NCI-H69 (cell line): ENCODE data around the gene AK1.
"Not testable (repeated sequence)": the region's sequence is repeated elsewhere in the genome, so short reads cannot be mapped to it uniquely, and the experiment has no call there.

Source experiments
- DNase-seq: peaks from one replicate; lab custom pipeline; 2025; lab: John Stamatoyannopoulos, UW

The AK1 gene

DNA sequence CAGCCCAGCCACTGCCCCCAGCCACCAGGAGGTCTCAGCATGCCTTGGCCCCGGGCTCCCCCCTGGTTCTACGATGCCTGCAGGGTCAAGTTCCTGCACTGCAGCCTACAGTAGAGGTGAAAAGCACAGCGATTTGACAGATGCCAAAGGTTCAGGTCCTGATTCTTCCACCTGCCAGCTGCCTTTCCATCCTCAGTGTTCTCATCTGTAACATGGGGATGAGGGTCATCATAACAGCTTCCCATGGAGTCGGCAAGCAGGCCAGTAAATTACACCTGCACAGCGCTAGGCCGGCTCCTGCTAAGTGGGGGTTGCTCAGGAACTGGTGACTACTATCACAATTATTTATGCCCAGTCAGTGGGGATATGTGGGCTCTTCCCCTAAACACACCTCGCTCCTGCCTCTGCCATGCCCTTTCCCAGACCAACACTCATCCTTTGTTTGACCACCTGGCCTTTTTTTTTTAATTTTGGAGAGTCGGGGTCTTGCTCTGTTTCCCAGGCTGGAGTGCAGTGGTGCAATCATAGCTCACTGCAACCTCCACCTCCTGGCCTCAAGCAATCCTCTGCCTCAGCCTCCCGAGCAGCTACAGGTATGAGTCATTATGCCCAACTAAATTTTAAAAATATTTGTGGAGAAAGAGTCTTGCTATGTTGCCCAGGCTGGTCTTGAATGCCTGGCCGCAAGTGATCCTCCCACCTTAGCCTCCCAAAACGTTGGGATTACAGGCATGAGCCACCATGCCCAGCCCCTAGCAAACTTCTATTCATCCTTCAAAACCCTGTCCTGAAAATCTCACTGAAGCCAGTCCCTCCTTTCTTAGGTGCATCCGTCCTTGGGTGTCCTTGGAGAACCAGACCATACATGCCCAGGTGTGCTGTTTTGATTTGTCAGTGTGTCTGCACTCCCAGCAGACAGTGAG lies 29.4 kb downstream of the AK1 start:
- DNase-seq, result no peak

DNA sequence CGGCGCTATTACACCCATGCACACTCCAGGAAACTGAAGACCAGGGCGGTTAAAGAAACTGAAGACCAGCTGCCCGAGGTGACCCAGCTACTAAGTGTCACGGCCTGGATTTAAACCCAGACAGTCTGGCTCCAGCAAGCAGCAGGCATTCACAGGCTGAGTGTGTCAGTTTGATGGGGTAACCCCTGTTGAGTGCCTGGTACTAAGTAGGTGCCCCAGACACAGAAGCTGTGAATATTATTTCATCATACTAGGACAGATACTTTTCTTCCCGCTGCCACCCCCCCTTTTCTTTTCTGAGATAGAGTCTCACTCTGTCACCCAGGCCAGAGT lies 30.3 kb downstream of the AK1 start:
- peak; percentile 71 for DNase-seq

GRCh38 chr9:127846443-127847177 lies 30.9 kb downstream of the AK1 start:
- DNase-seq, result no peak

GRCh38 chr9:127845619-127846018 lies 31.9 kb downstream of the AK1 start:
- not testable (repeated sequence) for DNase-seq

DNA sequence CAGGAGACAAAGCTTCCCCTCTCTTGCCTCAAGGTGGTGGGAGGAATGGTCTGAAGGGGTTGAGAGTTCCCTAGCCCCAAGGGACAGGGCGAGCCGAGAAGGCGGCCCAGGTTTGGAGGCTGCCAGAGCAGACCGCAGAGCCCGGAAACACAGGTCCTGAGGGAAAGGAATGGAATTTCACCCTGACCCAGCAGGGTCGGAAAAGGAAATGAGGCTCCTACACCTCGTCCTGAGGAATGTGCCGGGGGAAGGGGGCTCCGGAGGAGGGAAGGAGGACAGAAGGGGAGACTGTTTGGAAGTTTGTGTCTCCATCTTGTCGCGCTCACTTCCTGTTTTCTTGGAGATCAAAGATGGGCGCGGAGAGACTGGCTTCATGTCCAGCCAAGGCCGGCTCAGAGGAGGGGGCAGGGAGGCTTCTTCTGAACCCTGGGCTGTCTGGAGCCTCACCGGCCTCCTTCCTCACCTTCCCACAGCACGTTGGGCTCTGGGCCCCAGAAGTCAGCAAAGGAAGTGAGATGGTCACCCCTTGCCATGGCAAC lies 32.6 kb downstream of the AK1 start:
- no peak for DNase-seq

DNA sequence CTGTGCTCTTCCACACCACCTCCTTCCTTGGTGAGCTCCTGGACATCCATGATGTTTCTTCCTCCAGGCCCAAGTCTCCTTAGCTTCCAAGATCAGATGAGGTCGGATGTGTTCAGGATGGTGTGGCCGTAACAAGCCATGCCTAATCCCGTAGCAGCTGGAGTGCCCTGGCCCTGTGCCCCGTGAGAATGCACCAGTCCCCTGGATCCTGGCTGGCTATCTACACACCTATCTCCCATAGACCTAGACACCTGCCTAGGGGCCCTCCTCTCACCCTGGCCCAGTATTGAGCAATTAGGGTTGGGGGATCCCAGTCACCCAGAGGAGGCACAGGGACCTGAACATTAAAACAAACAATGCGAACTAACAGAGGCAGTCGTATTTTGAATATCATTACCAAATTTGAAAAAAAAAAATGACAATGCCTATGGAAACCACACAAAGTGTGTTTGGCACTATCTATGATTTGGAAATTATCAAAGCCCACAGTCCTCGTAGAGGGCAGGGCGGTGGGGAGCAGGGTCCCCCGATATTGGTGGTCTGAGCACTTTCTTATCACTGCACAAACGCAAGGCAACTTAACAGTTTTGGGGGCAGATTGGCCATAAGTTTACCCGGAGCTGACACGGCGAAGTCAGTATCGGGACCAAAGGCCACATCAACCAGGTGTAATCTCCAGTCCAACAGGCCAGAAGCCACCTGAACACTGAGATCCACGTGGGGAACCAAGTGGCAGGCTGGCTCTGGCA lies 36.2 kb downstream of the AK1 start:
- no peak for DNase-seq

- DNase-seq, result no peak
These were observed 38.9 kb downstream of the AK1 start for GRCh38 chr9:127838375-127839078.

- DNase-seq, result no peak
These were observed 40.1 kb downstream of the AK1 start for GRCh38 chr9:127837346-127837745.

GRCh38 chr9:127836561-127836960 lies 40.9 kb downstream of the AK1 start:
- not testable (repeated sequence) for DNase-seq

DNA sequence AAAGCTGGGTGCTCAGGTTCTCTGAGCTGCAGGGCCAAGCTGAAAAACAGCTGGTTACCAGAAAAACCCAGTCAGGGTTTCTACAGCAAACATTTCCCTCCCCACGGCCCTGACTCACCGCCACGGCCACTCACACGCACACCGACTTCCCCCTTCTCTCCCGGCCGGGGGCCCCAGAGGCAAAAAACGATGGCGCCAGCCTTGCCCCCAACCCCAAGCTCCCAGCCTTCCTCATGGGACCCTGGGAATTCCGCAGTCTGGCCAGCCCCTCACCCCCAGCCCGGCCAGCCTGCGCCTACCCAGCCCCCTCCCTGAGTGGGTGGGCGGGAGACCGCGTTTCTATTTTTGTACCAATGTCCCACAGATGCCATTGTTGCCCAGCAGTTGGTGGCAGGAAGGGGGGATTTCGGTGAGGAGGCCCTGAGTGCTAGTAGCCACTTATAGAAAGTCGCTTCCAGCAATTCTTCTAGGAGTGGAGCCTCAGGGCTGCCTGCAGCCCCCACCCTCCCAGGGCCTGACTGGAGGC lies 41.4 kb downstream of the AK1 start:
- no peak for DNase-seq

- no peak for DNase-seq
These were observed 43.9 kb downstream of the AK1 start for GRCh38 chr9:127833555-127833954.

GRCh38 chr9:127832248-127832647 lies 45.2 kb downstream of the AK1 start:
- DNase-seq, result no peak

- DNase-seq, result no peak
These were observed 48.1 kb downstream of the AK1 start for GRCh38 chr9:127829205-127829906.

GRCh38 chr9:127828262-127829031 lies 49.0 kb downstream of the AK1 start:
- DNase-seq, result peak; percentile 85

DNA sequence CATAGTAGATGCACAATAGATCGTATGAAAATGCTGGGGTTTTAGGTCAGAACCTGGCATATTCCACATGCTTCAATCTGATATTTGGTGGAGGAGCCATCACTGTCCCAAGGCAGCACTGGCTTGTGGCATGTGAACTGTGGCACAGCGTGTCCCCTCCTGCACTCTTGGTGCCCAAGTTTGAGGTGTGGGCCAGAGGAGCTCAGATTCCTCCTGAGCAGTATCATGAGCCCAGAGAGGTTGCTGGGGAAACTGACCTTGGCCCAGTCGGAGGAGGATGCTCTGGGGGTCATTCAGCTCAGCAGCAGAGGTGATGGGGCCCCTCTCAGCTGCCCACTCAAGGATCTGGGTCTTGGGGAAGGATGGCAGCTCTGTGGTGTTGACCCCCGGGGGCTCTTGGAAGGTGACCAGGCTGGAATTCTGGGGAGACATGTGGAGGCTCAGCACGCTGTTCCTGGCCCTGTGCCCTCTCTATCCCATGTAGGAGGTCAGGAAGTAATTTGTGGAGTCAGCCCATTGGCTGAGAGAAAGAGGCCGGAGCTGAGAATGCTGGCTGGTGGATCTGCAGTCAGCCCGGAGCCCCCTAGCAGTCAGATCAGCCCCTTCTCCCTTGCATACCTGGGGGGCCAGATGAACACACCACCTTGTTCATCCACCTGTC lies 51.1 kb downstream of the AK1 start:
- no peak for DNase-seq

DNA sequence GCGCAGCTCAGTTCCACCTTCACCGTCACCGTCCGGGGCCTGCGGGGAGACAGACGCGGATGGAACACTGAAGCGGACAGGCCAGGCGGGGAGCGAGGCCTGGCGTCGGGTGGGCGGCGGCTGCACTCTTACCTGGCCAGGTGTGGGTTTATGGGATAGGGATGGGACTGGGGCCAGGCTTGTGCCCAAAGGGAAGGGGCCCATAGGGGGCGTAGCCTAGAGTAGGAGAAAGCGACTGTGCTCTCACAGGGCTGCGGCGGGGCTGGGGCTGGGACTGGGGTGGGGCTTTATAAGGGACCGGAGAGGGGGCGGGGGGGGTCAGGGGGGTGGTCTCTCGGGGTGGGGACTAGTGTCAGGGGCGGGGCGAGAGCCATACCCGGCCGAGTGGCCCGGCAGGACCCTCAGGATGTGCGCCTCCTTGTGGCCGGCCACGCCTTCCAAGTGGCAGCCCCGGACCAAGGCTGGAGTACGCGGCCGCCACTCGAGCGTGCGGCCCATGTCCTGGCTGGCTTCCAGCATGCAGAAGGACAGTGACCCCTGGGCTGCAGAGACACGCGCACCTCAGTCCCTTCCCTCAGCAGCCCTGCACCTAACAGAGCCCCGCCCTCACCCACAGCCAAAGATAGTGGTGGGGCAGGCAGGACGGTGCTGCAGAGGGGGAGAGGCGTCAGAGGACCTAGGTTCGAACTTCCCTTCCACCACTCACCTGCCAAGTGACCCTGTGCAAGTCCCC lies 52.0 kb downstream of the AK1 start:
- DNase-seq, result peak; percentile 48

- DNase-seq, result peak; percentile 43
These were observed 55.4 kb downstream of the AK1 start for GRCh38 chr9:127822108-127822507.

DNA sequence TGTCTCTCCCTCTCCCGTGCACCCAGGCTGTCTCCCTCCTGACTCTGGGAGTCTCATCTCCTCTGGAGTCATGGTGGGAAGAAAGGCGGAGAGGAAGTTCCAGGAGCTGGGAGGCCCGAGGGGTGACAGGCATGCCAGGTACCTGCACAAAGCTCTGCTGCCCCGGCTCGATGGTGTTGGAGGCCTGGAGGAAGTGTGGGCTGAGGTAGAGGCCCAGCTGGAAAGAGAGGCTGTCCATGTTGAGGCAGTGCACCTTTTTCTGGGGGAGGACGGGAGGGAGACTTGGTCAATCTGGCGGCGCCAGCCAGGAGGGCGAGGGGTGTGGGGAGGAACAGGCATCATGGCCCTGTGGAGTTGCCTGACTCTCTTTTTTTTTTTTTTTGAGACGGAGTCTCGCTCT lies 58.9 kb downstream of the AK1 start:
- DNase-seq, result no peak
